OCI-LY3 (cell line): Measurements from ENCODE around the gene GPATCH8.

Experiments used
- H2AFZ ChIP-seq: fragments of 200-600, 300-600 bp; shearing (Covaris generic); 2 replicates; pipeline ENCODE4 v1.6.0; 2014; ENCODE audit warnings: antibody characterized with exemption, low read depth, low read length
- H3K27ac ChIP-seq: fragments of 200-600, 300-600 bp; sonication (generic); 2 replicates; pipeline ENCODE4 v1.5.1; 2014; ENCODE audit warnings: mild to moderate bottlenecking, low read length, moderate library complexity, mixed read lengths
- H3K27me3 ChIP-seq: fragments of 200-600, 300-600 bp; sonication (generic); 2 replicates; pipeline ENCODE4 v1.6.1; 2014; ENCODE audit warnings: low read depth, low read length, mixed read lengths
- H3K36me3 ChIP-seq: fragments of 200-600, 300-600 bp; sonication (generic); replicated peaks from 2 replicates; pipeline ENCODE3; 2014; ENCODE audit warnings: low read depth, low read length, mixed read lengths
- H3K4me1 ChIP-seq: fragments of 300-600, 200-600 bp; sonication (generic); 2 replicates; pipeline ENCODE4 v1.6.1; 2014; ENCODE audit warnings: low read length, mixed read lengths
- H3K4me2 ChIP-seq: fragments of 200-600, 300-600 bp; sonication (generic); 2 replicates; pipeline ENCODE4 v1.6.1; 2014; ENCODE audit warnings: low read length, mixed read lengths
- H3K4me3 ChIP-seq: fragments of 300-600, 200-600 bp; sonication (generic); 2 replicates; pipeline ENCODE4 v1.5.1; 2014; ENCODE audit warnings: antibody characterized with exemption, mild to moderate bottlenecking, low read length, moderate library complexity
- H3K79me2 ChIP-seq: fragments of 300-600, 200-600 bp; shearing (Covaris generic); 2 replicates; pipeline ENCODE4 v1.6.1; 2014; ENCODE audit warnings: mild to moderate bottlenecking, low read length, mixed read lengths
- H3K9ac ChIP-seq: fragments of 300-600, 200-600 bp; shearing (Covaris generic); 2 replicates; pipeline ENCODE4 v1.6.0; 2014; ENCODE audit warnings: mild to moderate bottlenecking, low read length, moderate library complexity
- H3K9me3 ChIP-seq: fragments of 200-600, 300-600 bp; shearing (Covaris generic); 2 replicates; pipeline ENCODE4 v1.6.1; 2014; ENCODE audit warnings: low read length, mixed read lengths; ENCODE audit not compliant: insufficient read depth
- H4K20me1 ChIP-seq: fragments of 200-600, 300-600 bp; sonication (generic); 2 replicates; pipeline ENCODE4 v1.6.1; 2016; ENCODE audit warnings: low read length, mixed read lengths; ENCODE audit not compliant: insufficient read depth
- EZH2phosphoT487 ChIP-seq: fragments of 200-600 bp; shearing (Covaris generic); IDR thresholded peaks from 2 replicates; pipeline ENCODE4 v1.6.1; 2018; ENCODE audit warnings: antibody characterized with exemption, mixed run types, low read depth
- TF ChIP-seq, protein P1 (sequence below): fragments of 200-600, 300-600 bp; sonication (generic); IDR thresholded peaks from 2 replicates; pipeline ENCODE4 v1.5.1; 2014; ENCODE audit warnings: antibody characterized with exemption, low read length, low read depth

The GPATCH8 gene

DNA sequence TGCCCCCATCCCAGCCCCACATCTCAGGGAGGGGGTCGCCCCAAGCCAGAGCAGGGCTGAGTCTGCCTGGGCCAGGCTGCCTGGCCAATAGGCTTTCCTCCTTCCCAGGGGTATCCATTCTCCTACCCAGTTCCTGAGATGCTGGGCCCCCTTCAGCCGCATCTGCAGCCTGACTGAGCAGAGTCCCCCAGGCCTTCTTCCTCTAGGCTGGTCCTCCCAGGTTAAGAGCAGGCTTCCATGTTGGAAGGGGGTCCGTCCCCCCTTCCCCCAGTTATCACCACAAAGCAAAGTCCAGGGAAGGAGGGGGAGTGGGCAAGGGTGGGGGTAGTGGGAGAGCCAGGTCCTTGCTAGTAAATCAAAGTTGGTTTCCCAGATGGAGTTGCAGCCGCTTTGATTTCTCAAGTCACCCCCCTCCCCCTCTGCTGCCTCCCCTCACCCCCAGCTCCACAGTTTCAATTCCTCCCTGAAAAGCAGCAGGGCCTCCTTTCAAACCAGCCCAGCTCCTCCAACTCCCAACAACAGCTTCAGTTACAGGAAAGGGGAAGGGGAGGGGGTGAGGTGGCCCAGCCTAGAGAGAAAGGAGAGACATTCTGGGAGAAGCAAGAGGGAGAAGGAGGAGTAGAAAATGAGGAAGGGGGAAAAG lies 44.5 kb upstream of the GPATCH8 start:
- H3K27me3 ChIP-seq, result no peaks in the 10 kb centered on the region
- H3K4me3 ChIP-seq, result peak overlapping the region; percentile 58
- H3K27ac ChIP-seq, result peak overlapping the region; percentile 60
- peak overlapping the region; percentile 80 for H3K4me2 ChIP-seq
- H3K9ac ChIP-seq, result peak overlapping the region; percentile 64
- H2AFZ ChIP-seq, result peak overlapping the region; percentile 79
- H3K36me3 ChIP-seq, result no peaks in the 10 kb centered on the region
- H3K4me1 ChIP-seq, result peaks cover 33% of the 10 kb centered on the region
- TF ChIP-seq, protein P1, sequence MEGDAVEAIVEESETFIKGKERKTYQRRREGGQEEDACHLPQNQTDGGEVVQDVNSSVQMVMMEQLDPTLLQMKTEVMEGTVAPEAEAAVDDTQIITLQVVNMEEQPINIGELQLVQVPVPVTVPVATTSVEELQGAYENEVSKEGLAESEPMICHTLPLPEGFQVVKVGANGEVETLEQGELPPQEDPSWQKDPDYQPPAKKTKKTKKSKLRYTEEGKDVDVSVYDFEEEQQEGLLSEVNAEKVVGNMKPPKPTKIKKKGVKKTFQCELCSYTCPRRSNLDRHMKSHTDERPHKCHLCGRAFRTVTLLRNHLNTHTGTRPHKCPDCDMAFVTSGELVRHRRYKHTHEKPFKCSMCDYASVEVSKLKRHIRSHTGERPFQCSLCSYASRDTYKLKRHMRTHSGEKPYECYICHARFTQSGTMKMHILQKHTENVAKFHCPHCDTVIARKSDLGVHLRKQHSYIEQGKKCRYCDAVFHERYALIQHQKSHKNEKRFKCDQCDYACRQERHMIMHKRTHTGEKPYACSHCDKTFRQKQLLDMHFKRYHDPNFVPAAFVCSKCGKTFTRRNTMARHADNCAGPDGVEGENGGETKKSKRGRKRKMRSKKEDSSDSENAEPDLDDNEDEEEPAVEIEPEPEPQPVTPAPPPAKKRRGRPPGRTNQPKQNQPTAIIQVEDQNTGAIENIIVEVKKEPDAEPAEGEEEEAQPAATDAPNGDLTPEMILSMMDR, result no peak
- no peak for TF ChIP-seq EZH2phosphoT487
- H4K20me1 ChIP-seq, result no peaks in the 10 kb centered on the region
- no peaks in the 10 kb centered on the region for H3K79me2 ChIP-seq
- no peaks in the 10 kb centered on the region for H3K9me3 ChIP-seq

DNA sequence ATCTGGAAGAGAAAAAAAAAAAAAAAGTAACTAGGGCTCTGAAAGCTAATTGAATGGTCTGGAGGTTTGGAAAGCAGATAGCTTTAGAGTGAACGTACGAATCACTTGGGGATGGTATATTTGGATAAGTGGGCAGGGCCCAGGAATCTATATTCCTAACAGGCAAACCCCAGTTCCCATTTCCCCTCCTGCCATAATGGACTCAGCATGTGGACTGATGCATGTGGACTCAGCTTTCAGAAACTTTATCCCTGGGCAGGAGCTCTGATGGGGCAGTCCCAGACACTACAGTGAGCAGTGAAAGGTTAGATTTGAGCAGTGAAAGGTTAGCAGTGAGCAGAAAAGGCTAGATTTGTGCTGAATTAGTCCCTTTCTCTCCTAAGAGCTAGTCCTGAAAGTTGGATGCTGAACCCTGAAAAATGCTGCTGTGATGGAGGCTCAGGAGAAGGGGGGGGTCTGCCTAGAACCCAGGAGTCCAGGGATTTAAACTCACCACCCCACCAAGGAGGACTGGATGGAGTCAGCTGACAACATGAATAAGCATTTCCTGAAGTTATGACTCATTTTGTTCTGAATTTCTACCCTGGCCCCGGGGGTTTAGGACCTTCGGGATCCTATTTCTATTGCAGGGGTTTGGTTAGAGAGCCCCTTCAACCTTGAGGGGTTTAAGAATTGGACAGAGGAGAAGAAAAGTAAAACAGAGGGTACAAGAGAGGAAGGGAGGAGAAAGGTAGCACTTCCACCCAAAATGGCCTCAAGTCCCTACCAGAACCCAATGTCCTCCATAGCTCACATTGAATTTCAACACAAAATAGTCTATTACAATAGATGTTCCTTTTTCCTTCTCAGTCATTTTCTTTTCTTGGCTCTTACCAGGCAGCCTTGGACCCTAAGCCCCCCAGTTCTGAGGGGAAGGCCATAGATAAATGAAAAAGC lies 43.7 kb upstream of the GPATCH8 start:
- Histone ChIP-seq H3K4me3 (peak overlapping the region; percentile 58), H2AFZ (peak overlapping the region; percentile 79), H4K20me1 (no peaks in the 10 kb centered on the region), H3K36me3 (no peaks in the 10 kb centered on the region), H3K9ac (peak overlapping the region; percentile 64; the same call in 1 of the 2 replicates), H3K27me3 (no peaks in the 10 kb centered on the region), H3K27ac (peak overlapping the region; percentile 60), H3K4me1 (peaks cover 41% of the 10 kb centered on the region), H3K79me2 (no peaks in the 10 kb centered on the region), H3K9me3 (no peaks in the 10 kb centered on the region), H3K4me2 (peak overlapping the region; percentile 80)
- TF ChIP-seq EZH2phosphoT487, result no peak
- TF ChIP-seq, protein P1, result no peak

DNA sequence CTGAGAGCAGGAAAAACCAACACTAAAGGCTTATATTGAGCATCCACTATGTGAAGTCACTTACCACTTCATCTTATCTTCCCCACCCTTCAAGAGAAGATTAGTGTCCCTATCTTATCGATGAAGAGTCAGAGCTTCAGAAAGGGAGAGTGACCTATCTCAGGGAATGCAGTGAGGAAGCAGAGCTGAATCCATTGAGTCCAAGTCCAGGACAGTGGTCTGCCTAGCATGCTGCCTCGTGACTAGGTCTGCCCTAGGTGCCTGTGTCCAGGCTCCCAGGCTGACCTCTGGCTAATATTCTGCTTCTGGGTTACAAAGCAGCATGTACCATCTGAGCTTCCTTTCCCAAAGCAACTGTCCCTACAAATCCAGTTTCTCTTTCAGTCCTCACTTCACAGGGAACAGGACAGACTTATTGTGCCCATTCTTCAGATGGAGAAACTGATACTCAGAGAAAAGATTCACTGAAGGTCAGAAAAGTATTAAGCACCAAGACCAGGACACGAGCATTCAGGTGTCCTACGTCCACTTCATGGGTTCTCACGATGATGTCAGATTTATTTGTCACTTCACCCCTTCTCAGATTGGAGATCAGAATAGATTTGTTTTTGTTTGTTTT lies 40.8 kb upstream of the GPATCH8 start:
- no peak overlapping the region for H3K9ac ChIP-seq
- no peaks in the 10 kb centered on the region for H3K27me3 ChIP-seq
- H2AFZ ChIP-seq, result no peak overlapping the region
- no peak overlapping the region for H3K4me3 ChIP-seq
- H3K79me2 ChIP-seq, result no peaks in the 10 kb centered on the region
- H3K36me3 ChIP-seq, result no peaks in the 10 kb centered on the region
- peaks cover 37% of the 10 kb centered on the region for H3K4me1 ChIP-seq
- TF ChIP-seq, protein P1, result no peak
- TF ChIP-seq EZH2phosphoT487, result no peak
- no peaks in the 10 kb centered on the region for H3K9me3 ChIP-seq
- no peaks in the 10 kb centered on the region for H4K20me1 ChIP-seq
- H3K4me2 ChIP-seq, result no peak overlapping the region
- H3K27ac ChIP-seq, result no peak overlapping the region
